ENCODE results near the gene BMERB1.
"Not testable (repeated sequence)": the region's sequence is repeated elsewhere in the genome, so short reads cannot be mapped to it uniquely, and the experiment has no call there.

BMERB1 gene

GRCh38 chr16:15564604-15565339, 130.4 kb downstream of the BMERB1 start:
- no peak for DNase-seq
- TF ChIP-seq CTCF (IDR thresholded peaks at IDR 0.05) = no peak
- Histone ChIP-seq H3K36me3 (peaks cover 4 to 15% (median 6%) of the 10 kb centered on the region in 3 donors), H3K4me3 (no peak overlapping the region), H3K27me3 (no peaks in the 10 kb centered on the region), H3K4me1 (no peaks in the 10 kb centered on the region), H3K27ac (no peak overlapping the region), H3K9me3 (no peaks in the 10 kb centered on the region)
- intact Hi-C loops (cut with DNase I; ENCODE audit: low total_unique reads) = no loop called here

- no peaks in the 10 kb centered on the region for H3K9me3 ChIP-seq
- H3K36me3 ChIP-seq = peaks cover 6 to 22% (median 12%) of the 10 kb centered on the region in 3 donors
- no peak for TF ChIP-seq CTCF (IDR thresholded peaks at IDR 0.05)
- DNase-seq = no peak
- H3K4me1 ChIP-seq = no peaks in the 10 kb centered on the region
- no peak overlapping the region for H3K4me3 ChIP-seq
- H3K27ac ChIP-seq = no peak overlapping the region
- intact Hi-C loops (cut with DNase I; ENCODE audit: low total_unique reads) = no loop called here
- no peaks in the 10 kb centered on the region for H3K27me3 ChIP-seq
These were observed 131.7 kb downstream of the BMERB1 start for GRCh38 chr16:15566095-15566494.

GRCh38 chr16:15567823-15568222, 133.4 kb downstream of the BMERB1 start:
- intact Hi-C loops (cut with DNase I; ENCODE audit: low total_unique reads) = no loop called here
- no peaks in the 10 kb centered on the region for H3K27me3 ChIP-seq
- no peak overlapping the region for H3K27ac ChIP-seq
- H3K4me3 ChIP-seq = no peak overlapping the region
- peaks cover 6 to 22% (median 12%) of the 10 kb centered on the region in 3 donors for H3K36me3 ChIP-seq
- H3K9me3 ChIP-seq = no peaks in the 10 kb centered on the region
- no peak for DNase-seq
- H3K4me1 ChIP-seq = no peaks in the 10 kb centered on the region
- no peak for TF ChIP-seq CTCF (IDR thresholded peaks at IDR 0.05)

- H3K9me3 ChIP-seq; H3K27ac ChIP-seq; H3K4me1 ChIP-seq; DNase-seq; intact Hi-C loops (cut with DNase I; ENCODE audit: low total_unique reads); H3K4me3 ChIP-seq; H3K27me3 ChIP-seq: not testable (repeated sequence)
- H3K36me3 ChIP-seq = peaks cover 6 to 33% (median 12%) of the 10 kb centered on the region in 3 donors
These were observed 136.3 kb downstream of the BMERB1 start for GRCh38 chr16:15570666-15571065.

- Histone ChIP-seq H3K27me3 (no peaks in the 10 kb centered on the region), H3K27ac (no peak overlapping the region), H3K36me3 (peaks cover 6 to 33% (median 12%) of the 10 kb centered on the region in 3 donors), H3K4me3 (no peak overlapping the region), H3K9me3 (no peaks in the 10 kb centered on the region), H3K4me1 (no peaks in the 10 kb centered on the region)
- TF ChIP-seq CTCF (IDR thresholded peaks at IDR 0.05) = no peak
- intact Hi-C loops (cut with DNase I; ENCODE audit: low total_unique reads) = no loop called here
- no peak for DNase-seq
These were observed 137.2 kb downstream of the BMERB1 start for GRCh38 chr16:15571557-15571956.

GRCh38 chr16:15572329-15573001, 138.1 kb downstream of the BMERB1 start:
- no peaks in the 10 kb centered on the region for H3K9me3 ChIP-seq
- H3K4me3 ChIP-seq = no peak overlapping the region
- DNase-seq = no peak
- H3K27me3 ChIP-seq = no peaks in the 10 kb centered on the region
- TF ChIP-seq CTCF (IDR thresholded peaks at IDR 0.05) = no peak
- intact Hi-C loops (cut with DNase I; ENCODE audit: low total_unique reads) = no loop called here
- no peaks in the 10 kb centered on the region for H3K4me1 ChIP-seq
- H3K27ac ChIP-seq = no peak overlapping the region
- H3K36me3 ChIP-seq = peaks cover 6 to 33% (median 12%) of the 10 kb centered on the region in 3 donors
